ENCODE results near the gene RIMOC1.
A peak's percentile ranks its signal among the peaks of the same experiment; 100 is the strongest.

RIMOC1 gene

DNA sequence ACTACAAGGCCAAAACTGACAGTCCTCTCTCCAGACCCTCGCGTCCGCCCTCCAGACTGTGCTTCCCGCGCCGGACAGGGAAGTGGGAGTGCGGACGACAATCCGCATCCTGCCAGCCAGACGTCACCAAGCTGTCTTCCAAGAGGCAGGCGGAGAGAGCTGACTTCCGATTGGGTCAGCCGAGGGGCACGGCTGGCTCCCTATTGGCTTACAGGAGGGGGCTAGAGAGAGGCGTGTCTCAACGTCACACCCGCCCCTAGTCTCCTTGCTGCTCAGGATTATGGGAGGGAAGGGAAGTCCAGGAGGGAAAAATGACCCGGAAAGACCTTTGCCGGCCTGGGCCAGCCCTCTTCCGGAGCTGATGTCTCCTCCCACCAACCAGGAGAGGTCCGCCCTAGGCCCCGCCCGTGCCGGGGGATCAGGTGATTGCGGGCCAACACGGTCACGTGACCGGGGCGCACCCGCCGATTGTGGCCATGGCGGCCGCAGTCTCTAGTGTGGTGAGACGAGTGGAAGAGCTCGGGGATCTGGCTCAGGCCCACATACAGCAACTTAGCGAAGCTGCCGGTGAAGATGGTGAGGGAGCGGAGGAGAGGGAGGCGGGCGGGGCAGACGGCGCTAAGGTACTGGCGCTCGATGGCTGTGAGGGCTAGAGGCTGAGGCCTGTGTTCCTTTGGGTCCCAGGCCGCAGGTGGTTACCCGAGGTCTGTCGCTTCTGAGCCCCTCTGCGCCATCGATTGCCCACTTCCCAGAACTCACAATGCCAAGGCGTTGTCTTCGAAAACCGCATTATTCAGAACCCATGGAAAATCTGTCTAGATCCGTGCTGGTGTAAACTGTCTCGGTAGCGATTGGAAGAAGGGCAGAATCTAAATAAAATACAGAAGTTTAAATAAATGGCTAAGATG lies at the start of gene RIMOC1:
Gene RIMOC1, plus strand, starts transcription at position 453 of the 908 bp plus-strand sequence. Its CDS starts 24 bp downstream, at position 477.
- peaks cover 29% of the 10 kb centered on the region for H3K36me3 ChIP-seq
- TF ChIP-seq, protein P1, sequence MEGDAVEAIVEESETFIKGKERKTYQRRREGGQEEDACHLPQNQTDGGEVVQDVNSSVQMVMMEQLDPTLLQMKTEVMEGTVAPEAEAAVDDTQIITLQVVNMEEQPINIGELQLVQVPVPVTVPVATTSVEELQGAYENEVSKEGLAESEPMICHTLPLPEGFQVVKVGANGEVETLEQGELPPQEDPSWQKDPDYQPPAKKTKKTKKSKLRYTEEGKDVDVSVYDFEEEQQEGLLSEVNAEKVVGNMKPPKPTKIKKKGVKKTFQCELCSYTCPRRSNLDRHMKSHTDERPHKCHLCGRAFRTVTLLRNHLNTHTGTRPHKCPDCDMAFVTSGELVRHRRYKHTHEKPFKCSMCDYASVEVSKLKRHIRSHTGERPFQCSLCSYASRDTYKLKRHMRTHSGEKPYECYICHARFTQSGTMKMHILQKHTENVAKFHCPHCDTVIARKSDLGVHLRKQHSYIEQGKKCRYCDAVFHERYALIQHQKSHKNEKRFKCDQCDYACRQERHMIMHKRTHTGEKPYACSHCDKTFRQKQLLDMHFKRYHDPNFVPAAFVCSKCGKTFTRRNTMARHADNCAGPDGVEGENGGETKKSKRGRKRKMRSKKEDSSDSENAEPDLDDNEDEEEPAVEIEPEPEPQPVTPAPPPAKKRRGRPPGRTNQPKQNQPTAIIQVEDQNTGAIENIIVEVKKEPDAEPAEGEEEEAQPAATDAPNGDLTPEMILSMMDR (IDR thresholded peaks at IDR 0.05; ENCODE audit: low read depth, low read length) = no peak
- peak within 1 kb of the TSS; percentile 86 for H3K27ac ChIP-seq
- H3K27me3 ChIP-seq (ENCODE audit: insufficient read depth, low read depth, severe bottlenecking) = no peaks in the 10 kb centered on the region
- H3K4me3 ChIP-seq (ENCODE audit: low read depth, low read length) = peak within 1 kb of the TSS; percentile 75
- DNase-seq = peak; percentile 99
- no peaks in the 10 kb centered on the region for H3K9me3 ChIP-seq (ENCODE audit: severe bottlenecking)

- peak; percentile 37 for DNase-seq
- TF ChIP-seq, protein P1 (IDR thresholded peaks at IDR 0.05; ENCODE audit: low read depth, low read length) = peak; percentile 67
- Histone ChIP-seq H3K27me3 (ENCODE audit: insufficient read depth, low read depth, severe bottlenecking) (no peaks in the 10 kb centered on the region), H3K9me3 (ENCODE audit: severe bottlenecking) (no peaks in the 10 kb centered on the region), H3K27ac (no peak overlapping the region), H3K36me3 (peaks cover 49% of the 10 kb centered on the region), H3K4me3 (ENCODE audit: low read depth, low read length) (no peak overlapping the region)
These were observed 47.3 kb upstream of the RIMOC1 start for GRCh38 chr5:41856644-41857491.

GRCh38 chr5:41857989-41858388 lies 46.2 kb upstream of the RIMOC1 start:
- Histone ChIP-seq H3K27ac (no peak overlapping the region), H3K9me3 (ENCODE audit: severe bottlenecking) (no peaks in the 10 kb centered on the region), H3K27me3 (ENCODE audit: insufficient read depth, low read depth, severe bottlenecking) (no peaks in the 10 kb centered on the region), H3K4me3 (ENCODE audit: low read depth, low read length) (no peak overlapping the region), H3K36me3 (peaks cover 42% of the 10 kb centered on the region)
- no peak for DNase-seq
- TF ChIP-seq, protein P1 (IDR thresholded peaks at IDR 0.05; ENCODE audit: low read depth, low read length) = no peak

- TF ChIP-seq, protein P1 (IDR thresholded peaks at IDR 0.05; ENCODE audit: low read depth, low read length) = no peak
- Histone ChIP-seq H3K27me3 (ENCODE audit: insufficient read depth, low read depth, severe bottlenecking) (no peaks in the 10 kb centered on the region), H3K9me3 (ENCODE audit: severe bottlenecking) (no peaks in the 10 kb centered on the region), H3K36me3 (peaks cover 33% of the 10 kb centered on the region), H3K27ac (no peak overlapping the region), H3K4me3 (ENCODE audit: low read depth, low read length) (no peak overlapping the region)
- DNase-seq = no peak
These were observed 45.3 kb upstream of the RIMOC1 start for GRCh38 chr5:41858890-41859289.

GRCh38 chr5:41863871-41864486 lies 40.2 kb upstream of the RIMOC1 start:
- Histone ChIP-seq H3K27ac (no peak overlapping the region), H3K9me3 (ENCODE audit: severe bottlenecking) (no peaks in the 10 kb centered on the region), H3K27me3 (ENCODE audit: insufficient read depth, low read depth, severe bottlenecking) (no peaks in the 10 kb centered on the region), H3K4me3 (ENCODE audit: low read depth, low read length) (no peak overlapping the region), H3K36me3 (peaks cover 19% of the 10 kb centered on the region)
- TF ChIP-seq, protein P1 (IDR thresholded peaks at IDR 0.05; ENCODE audit: low read depth, low read length) = no peak
- no peak for DNase-seq

Measured in WERI-Rb-1 (cell line).